DMS114 treated with DMSO at 0.1 percent for 48 hours (cell line): ENCODE data around the gene WDR49.

Experiments used
- DNase-seq: peaks from one replicate; lab custom pipeline; 2025; ENCODE audit not compliant: unreplicated experiment; lab: John Stamatoyannopoulos, UW

WDR49 gene

GRCh38 chr3:167491621-167492020, 162.1 kb downstream of the WDR49 start:
- DNase-seq: no peak

- no peak for DNase-seq
Observed at GRCh38 chr3:167489571-167489970, 164.2 kb downstream of the WDR49 start.

- no peak for DNase-seq
Observed at GRCh38 chr3:167487556-167487955, 166.2 kb downstream of the WDR49 start.

GRCh38 chr3:167484551-167484950, 169.2 kb downstream of the WDR49 start:
- DNase-seq: no peak

GRCh38 chr3:167483708-167484475, 169.8 kb downstream of the WDR49 start:
- no peak for DNase-seq

GRCh38 chr3:167481164-167481563, 172.6 kb downstream of the WDR49 start:
- DNase-seq: no peak

- no peak for DNase-seq
Observed at GRCh38 chr3:167480748-167481147, 173.0 kb downstream of the WDR49 start.

GRCh38 chr3:167473863-167474262, 179.9 kb downstream of the WDR49 start, which contains the start of gene SERPINI2:
TSS of gene SERPINI2 (minus strand) at chr3:167474042. CDS start at chr3:167471834, 2,208 bp downstream.
- DNase-seq: no peak

GRCh38 chr3:167469381-167469780, 184.4 kb downstream of the WDR49 start:
- DNase-seq: no peak

GRCh38 chr3:167467848-167468611, 185.7 kb downstream of the WDR49 start:
- no peak for DNase-seq

GRCh38 chr3:167466966-167467365, 186.8 kb downstream of the WDR49 start:
- no peak for DNase-seq

GRCh38 chr3:167456157-167456799, 197.5 kb downstream of the WDR49 start:
- DNase-seq: no peak

- DNase-seq: no peak
Observed at GRCh38 chr3:167453815-167454214, 199.9 kb downstream of the WDR49 start.

GRCh38 chr3:167451282-167451681, 202.5 kb downstream of the WDR49 start:
- no peak for DNase-seq

- DNase-seq: no peak
Observed at GRCh38 chr3:167450675-167451074, 203.1 kb downstream of the WDR49 start.

- no peak for DNase-seq
Observed at GRCh38 chr3:167450195-167450594, 203.5 kb downstream of the WDR49 start.

GRCh38 chr3:167445491-167445890, 208.3 kb downstream of the WDR49 start:
- DNase-seq: no peak

- DNase-seq: no peak
Observed at GRCh38 chr3:167441256-167441655, 212.5 kb downstream of the WDR49 start.

GRCh38 chr3:167437428-167438139, 216.2 kb downstream of the WDR49 start:
- no peak for DNase-seq
